HG03469 (cell line): ENCODE measurements around the gene HNRNPA1.
A peak's percentile ranks its signal among the peaks of the same experiment; 100 is the strongest.
"Not testable (repeated sequence)": the region's sequence is repeated elsewhere in the genome, so short reads cannot be mapped to it uniquely, and the experiment has no call there.

Source experiments
- ATAC-seq: cut with Tn5 transposase; IDR thresholded peaks from one replicate; pipeline ENCODE4 v1.9.1; 2021; ENCODE audit warnings: mild to moderate bottlenecking, moderate library complexity, moderate number of reproducible peaks; ENCODE audit not compliant: unreplicated experiment

Gene HNRNPA1

DNA sequence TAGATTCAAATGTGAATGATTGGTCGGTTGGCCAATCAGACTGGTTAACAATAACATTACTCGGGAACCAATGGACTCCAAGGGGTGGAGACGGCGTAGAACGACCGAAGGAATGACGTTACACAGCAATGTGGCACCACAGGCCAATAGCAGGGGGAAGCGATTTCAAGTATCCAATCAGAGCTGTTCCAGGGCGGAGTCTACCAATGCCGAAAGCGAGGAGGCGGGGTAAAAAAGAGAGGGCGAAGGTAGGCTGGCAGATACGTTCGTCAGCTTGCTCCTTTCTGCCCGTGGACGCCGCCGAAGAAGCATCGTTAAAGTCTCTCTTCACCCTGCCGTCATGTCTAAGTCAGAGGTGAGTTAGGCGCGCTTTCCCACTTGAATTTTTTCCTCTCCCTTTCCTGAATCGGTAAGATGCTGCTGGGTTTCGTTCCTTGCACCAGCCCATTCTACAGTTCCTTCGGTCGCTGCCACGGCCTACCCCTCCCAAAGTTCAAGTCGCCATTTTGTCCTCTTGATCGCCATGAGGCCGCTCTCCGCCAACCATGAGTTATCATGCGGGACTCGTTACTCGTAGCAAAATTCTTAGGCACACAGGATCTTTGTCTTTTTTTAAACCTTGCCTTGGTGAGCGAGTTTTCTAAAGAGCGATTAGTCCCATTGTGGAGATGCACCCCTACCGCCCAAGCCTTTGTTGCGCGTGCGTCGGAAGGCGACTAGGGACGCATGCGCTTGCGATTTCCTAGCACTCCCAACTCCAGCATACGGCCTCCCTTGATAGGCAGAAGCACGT lies at the start of gene HNRNPA1:
Gene HNRNPA1 (plus strand): TSS at position 259 of the 793 bp plus-strand sequence. CDS start 82 bp downstream, at position 341.
- ATAC-seq = peak; percentile 81

DNA sequence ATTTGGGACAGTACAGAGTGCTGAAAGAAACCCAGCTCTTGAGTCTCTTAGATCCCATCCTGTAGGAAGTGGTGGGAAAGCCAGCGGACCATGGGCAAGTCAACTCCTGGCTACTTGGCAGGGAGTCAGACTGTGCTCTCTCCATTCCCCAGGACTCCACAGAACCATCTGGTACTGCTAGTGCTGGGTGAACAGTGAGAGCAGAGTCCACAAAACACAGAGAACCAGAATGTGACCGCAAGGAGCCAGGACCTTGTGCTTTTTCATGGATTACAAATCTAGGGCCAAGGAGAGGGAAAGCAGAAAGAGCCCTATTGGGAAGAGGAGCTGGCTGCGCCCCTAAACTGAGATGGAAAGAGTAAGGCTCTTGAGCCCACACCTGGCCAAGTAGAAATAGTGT lies 49.3 kb upstream of the HNRNPA1 start:
- ATAC-seq = not testable (repeated sequence)

DNA sequence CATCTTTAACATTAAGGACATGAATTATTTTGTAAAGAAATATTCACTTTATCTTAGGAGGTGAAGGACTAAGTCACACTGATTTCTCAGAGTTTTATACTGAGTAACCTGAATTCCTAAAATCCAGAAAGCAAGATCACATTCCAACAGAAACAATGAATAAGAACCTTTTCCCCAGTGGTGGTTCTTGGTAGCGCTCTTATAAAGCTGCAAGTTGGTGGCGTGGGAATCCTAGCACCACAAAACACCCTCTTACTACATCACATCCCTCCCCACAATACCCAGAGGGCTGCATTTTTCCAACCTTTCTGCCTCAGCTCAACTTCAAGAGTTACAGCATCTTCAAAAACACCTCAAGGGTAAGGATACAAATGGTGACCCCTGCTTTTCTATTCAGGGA lies 47.7 kb upstream of the HNRNPA1 start:
- no peak for ATAC-seq

- ATAC-seq = no peak
Observed at GRCh38 chr12:54238531-54238930, 42.0 kb upstream of the HNRNPA1 start.

DNA sequence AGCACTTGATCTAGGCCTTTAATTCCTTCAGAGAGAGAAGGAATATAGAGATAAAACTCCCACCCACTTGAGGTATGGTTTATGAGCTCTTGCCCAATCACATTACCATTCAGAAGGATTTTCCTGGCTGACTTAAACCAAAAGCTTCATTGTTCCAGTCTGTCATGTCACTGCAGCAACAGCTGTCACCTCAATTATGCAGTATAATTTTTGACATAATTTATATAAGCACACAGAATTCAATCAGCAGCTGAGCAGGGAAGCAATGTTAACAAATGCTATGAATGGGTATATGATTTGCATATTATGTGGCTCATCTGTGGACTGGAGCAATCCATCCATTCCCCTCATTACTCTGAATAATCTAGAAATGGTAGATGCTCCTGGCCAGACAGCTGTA lies 40.9 kb upstream of the HNRNPA1 start:
- ATAC-seq = no peak

DNA sequence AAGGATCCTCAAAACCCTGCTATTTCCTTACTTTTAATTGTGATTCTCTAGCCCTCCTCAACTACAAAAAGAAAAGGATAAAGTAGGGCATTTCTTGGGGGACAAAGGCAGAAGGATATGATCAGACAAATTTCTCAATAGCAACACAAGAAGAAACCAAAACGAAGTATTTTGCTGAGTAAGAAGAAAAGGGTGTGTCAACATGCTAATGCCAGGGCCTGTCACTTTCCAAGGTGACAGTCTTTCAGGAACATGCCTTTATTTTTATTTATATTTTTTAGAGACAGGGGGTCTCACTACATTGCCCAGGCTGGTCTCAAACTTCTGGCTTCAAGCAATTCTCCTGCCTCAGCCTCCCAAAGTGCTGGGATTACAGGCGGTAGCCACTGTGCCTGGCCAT lies 40.4 kb upstream of the HNRNPA1 start:
- ATAC-seq = no peak

DNA sequence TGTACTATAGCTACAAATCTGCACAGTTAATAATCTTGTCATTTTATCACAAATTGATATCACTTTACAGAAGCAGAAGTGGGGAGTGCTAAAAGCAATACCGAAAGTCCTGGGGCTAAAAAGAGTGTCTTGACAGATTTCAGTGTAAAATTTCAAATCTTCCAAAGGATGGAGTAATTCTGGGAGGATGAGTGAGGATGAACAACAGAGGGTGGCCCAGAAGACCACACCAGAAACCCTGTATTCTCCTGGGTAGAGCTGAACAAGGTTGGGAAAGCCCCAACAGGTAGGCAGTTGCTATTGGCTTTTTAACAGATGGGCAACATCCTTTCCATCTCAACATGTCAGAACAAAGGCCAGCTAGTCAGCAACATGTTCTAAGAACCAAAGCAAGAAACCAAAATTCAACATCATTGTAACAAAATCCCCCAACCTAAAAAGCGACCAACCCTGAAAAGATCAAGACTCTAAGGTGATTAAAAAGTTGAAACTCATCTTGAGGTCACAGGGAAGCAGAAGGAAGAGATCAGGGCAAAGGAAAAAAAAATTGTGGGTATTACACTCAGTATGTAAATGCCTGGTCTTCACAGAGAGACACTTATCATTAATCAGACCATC lies 39.4 kb upstream of the HNRNPA1 start:
- no peak for ATAC-seq

GRCh38 chr12:54246011-54246641 lies 34.4 kb upstream of the HNRNPA1 start:
- no peak for ATAC-seq

- no peak for ATAC-seq
Observed at GRCh38 chr12:54249489-54249888, 31.0 kb upstream of the HNRNPA1 start.

- no peak for ATAC-seq
Observed at GRCh38 chr12:54251667-54252284, 28.8 kb upstream of the HNRNPA1 start.

DNA sequence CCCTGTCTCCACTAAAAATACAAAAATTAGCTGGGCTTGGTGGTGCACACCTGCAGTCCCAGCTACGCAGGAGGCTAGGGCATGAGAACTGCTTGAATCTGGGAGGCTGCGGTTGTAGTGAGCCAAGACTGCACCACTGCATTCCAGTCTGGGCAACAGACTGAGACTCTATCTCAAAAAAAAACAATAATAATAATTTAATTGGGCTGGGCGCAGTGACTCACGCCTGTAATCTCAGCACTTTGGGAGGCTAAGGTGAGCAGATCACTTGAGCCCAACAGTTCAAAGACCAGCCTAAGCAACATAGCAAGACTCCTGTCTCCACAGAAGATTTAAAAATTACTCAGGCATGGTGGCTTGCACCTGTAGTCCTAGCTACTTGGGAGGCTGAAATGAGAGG lies 27.3 kb upstream of the HNRNPA1 start:
- ATAC-seq = no peak

DNA sequence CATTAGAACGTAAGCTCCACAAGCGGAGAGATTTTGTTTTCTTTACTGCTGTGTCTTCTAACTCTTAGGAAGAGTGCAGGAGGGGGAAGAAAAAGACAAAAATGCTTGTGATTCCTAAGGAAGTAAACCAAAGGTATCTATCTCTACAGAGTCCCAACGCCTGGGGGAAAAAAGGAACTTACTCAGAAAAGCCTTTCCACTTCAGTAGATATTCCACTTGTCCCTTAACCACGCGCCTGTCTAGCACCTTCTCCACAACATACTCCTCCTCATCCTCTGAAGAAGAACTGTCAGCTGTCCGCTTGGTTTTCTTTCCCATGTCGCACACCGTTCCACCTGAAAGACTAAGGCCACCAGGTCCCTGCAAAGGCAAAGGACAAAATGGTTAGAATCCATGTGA lies 23.2 kb upstream of the HNRNPA1 start:
- no peak for ATAC-seq

DNA sequence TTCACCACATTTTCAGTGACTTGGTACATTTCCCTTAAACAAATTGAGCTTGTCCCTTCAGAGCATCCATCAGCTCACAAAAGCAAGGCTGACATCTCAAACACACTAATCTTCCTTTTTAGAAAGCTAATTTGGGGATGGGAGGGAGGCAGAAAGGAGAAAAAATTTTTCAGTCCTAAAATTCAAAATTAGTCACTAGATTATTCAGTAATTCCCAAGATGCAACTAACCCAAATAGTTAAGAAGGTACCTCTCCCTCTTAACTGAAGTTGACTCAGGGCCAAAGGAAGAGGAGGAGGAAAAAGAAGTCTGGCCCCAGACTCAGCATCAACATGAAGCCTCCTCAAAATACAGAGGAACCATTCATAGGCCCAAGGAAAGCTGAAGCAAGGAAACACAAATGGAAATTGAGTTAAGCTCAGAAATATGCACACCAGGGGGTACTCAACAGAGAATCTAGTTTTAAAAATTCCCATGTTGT lies 22.3 kb upstream of the HNRNPA1 start:
- ATAC-seq = no peak

DNA sequence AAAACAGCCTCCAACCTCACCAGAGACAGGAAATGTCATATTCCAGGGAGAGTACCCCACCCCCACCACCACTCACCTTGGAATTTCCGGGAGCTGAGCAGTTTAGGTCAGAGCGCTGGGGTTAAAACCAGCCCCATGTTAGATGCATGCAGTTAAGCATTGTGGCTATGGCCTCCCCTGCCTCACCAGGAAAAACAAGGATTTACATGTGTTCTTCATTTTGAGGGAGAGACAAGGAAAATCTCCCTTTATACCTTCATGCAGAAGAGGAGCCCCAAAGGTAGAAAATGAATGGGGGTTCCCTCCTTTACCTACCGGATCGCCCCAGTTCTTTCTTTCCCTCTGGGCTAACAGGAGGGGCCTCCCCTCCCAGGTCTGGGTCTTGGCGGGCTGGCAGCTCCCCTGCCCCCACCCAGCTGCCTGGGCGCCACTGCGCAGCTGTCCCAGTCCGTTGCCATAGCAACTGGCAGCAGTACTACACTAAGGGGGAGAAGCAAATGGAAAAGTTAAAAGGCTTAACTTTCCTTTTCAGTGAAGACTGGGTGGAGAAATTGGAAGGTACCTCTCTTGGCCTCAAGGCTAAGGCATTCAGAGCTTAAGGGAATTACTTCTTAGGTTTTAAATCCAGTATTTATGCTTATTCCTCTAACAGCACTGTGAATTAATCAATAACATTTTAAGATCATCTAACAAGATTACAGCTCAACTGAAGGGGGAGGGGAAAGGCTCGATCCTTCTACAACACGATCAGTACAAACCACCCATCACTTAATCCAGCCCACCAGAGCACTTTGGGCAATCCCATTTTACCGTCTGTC lies 21.1 kb upstream of the HNRNPA1 start:
- peak; percentile 66 for ATAC-seq

DNA sequence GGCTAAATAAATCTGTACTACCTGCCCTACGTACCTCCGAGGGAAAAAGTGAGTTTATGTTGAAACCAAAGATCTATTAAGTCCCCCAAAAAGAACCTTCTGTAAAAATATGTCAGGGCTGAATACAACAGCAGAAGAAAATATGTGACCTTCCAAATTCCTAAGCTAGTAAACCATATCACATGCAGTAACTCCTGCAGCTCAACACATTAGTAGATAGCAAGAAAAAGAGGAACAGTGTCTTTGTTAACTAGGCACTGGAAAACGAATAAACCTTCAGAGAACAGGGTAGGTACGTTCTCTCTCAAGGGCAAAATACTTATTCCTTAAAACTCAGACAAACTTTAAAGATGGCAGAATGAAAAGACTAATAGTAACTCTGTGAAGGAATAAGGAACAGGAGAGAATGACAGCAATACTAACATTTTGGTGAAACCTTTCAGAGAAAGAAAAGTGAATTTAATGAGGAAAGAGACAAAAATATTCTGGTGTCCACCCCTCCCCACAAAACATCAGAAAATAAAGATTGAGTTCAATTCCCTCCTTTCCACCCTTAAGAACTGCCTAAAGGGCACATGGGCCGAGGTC lies 18.6 kb upstream of the HNRNPA1 start:
- no peak for ATAC-seq

DNA sequence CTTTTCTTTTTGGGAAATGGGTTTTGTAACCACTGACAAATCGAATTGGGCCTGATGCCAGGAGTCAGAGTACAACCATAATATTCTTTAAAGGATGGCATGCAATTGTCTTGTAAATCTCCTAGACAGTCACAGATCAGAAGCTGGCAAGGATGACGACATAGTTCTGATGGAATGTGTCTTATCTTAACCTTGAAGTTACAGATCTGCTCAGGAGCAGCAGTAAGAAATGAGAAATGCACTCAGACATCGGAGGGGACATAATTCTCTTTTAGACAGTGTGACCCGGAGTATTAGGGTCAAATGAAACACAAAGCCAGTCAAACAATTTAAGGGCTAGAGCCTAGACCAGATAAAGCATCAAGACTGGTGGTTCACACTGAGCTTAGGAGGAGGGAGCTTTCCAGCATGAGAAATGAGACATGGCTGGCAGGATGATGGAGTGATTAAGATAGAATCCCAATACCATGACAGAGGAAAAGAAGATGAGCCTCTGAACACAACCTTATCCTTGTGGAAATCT lies 18.1 kb upstream of the HNRNPA1 start:
- ATAC-seq = no peak

- no peak for ATAC-seq
Observed at GRCh38 chr12:54265364-54265812, 15.1 kb upstream of the HNRNPA1 start.

DNA sequence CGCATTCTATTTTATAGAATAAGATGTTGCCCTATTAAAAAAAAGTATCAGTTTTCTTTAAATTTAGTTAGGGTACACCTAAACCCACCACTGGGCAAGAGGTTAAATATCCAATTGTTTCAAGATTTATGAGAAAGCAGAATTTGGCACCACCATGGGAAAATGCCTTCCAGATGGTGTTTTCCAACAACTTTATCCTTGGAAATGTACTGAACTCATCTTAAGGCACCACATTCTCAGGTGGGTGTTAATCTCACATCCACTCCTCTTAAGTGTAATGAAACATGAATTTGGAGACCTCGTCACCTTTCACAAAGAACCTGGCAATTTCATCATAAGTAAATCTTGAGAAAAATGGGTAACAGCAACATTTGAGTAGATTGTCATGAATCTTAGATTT lies 13.7 kb upstream of the HNRNPA1 start:
- ATAC-seq = no peak

DNA sequence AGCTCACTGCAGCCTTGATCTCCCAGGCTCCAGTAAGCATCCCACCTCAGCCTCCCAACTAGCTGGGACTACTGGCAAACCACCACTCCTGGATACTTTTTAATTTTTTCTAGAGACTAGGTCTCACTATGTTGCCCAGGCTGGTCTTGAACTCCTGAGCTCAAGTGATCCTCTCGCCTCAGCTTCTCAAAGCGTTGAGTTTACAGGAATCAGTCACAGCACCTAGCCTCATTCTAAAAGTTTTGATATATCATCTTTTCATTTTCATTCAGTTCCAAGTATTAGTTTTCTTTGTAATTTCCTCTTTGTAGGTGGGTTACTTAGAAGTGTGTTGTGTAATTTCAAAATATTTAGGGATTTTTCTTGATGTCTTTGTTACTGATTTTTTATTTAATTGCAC lies 10.2 kb upstream of the HNRNPA1 start:
- no peak for ATAC-seq

DNA sequence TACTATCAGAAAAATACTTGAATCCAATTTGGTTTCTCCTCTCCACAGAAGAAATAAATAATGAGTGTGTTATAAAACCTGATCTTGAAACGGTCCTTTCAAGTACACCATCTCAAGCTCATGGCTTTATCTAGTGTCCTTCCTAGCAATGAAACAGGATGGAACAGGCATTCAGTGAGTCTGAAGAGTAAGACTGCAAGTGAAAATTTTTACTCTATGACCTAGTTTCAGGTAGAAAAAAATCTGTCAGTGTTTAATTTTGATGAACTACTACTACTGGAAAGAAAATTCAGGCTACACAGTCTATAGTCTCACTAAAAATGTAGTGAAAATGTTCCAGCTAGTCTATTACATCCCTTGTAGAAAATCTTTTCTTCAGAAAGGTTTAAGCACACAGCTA lies 8.3 kb upstream of the HNRNPA1 start:
- no peak for ATAC-seq
